SK-N-DZ (cell line): ENCODE data around the gene RHAG.

Experiments
- DNase-seq: peaks from one replicate; pipeline ENCODE4 v3.0.0-alpha.2; 2015; ENCODE audit warnings: low spot score

Gene RHAG

GRCh38 chr6:49564552-49564951 is 72.1 kb downstream of the RHAG start:
- DNase-seq, result no peak

GRCh38 chr6:49563006-49563886 is 73.4 kb downstream of the RHAG start:
- DNase-seq, result peak; percentile 57

GRCh38 chr6:49558238-49558637 is 78.4 kb downstream of the RHAG start:
- DNase-seq, result no peak

GRCh38 chr6:49557177-49557576 is 79.5 kb downstream of the RHAG start:
- no peak for DNase-seq

GRCh38 chr6:49556429-49556837 is 80.2 kb downstream of the RHAG start:
- DNase-seq, result no peak

- DNase-seq, result no peak
Measured at GRCh38 chr6:49555951-49556350, 80.7 kb downstream of the RHAG start.
